Trophoblast cell (in vitro differentiated cells and primary cell): ENCODE measurements around the gene LRG1.
A peak's percentile ranks its signal among the peaks of the same experiment; 100 is the strongest.

Experiments used
- DNase-seq, 2 donors: peaks; one replicate each; pipeline ENCODE4 v3.0.0-alpha.2; 2016
- H2AFZ ChIP-seq: 2 replicates; pipeline ENCODE4 v1.6.1; 2013; ENCODE audit warnings: low read length, moderate library complexity, mild to moderate bottlenecking; ENCODE audit not compliant: insufficient read depth, poor library complexity
- H2AK5ac ChIP-seq: 2 replicates; pipeline ENCODE4 v1.6.1; 2013; ENCODE audit warnings: mild to moderate bottlenecking, low read length
- H2BK120ac ChIP-seq: 2 replicates; pipeline ENCODE4 v1.6.1; 2013; ENCODE audit warnings: low read length, mild to moderate bottlenecking, moderate library complexity; ENCODE audit not compliant: insufficient read depth, poor library complexity
- H2BK12ac ChIP-seq: 2 replicates; pipeline ENCODE4 v1.6.1; 2013; ENCODE audit warnings: mild to moderate bottlenecking, low read length, moderate library complexity
- H2BK5ac ChIP-seq: 2 replicates; pipeline ENCODE4 v1.6.1; 2013; ENCODE audit warnings: low read length, low read depth, moderate library complexity, mild to moderate bottlenecking; ENCODE audit not compliant: poor library complexity
- H3K14ac ChIP-seq: 2 replicates; pipeline ENCODE4 v1.6.1; 2013; ENCODE audit warnings: mild to moderate bottlenecking, low read length
- H3K18ac ChIP-seq: 2 replicates; pipeline ENCODE4 v1.6.1; 2013; ENCODE audit warnings: mild to moderate bottlenecking, low read length
- H3K23ac ChIP-seq: 2 replicates; pipeline ENCODE4 v1.6.1; 2013; ENCODE audit warnings: low read length
- H3K27ac ChIP-seq: 2 replicates; pipeline ENCODE4 v1.5.1; 2013; ENCODE audit warnings: low read depth, mild to moderate bottlenecking, inconsistent platforms, low read length, moderate library complexity
- H3K27me3 ChIP-seq: 2 replicates; pipeline ENCODE4 v1.6.1; 2013; ENCODE audit warnings: inconsistent platforms, mild to moderate bottlenecking, low read length, moderate library complexity; ENCODE audit not compliant: insufficient read depth
- H3K36me3 ChIP-seq, 2 experiments: 1 replicate in 1 of 2; 2 replicates in 1 of 2; pipeline ENCODE4 v1.6.1; 2013; ENCODE audit warnings: low read length in 2 of 2, mild to moderate bottlenecking in 2 of 2, moderate library complexity in 1 of 2; ENCODE audit not compliant: insufficient read depth in 2 of 2, control insufficient read depth in 1 of 2
- H3K4ac ChIP-seq: 2 replicates; pipeline ENCODE4 v1.6.1; 2013; ENCODE audit warnings: low read depth, mild to moderate bottlenecking, low read length, moderate library complexity
- H3K4me1 ChIP-seq, 2 experiments: 1 replicate in 1 of 2; 2 replicates in 1 of 2; pipeline ENCODE4 v1.6.1; 2013; ENCODE audit warnings: low read length in 2 of 2, mild to moderate bottlenecking in 2 of 2, moderate library complexity in 1 of 2; ENCODE audit not compliant: insufficient read depth in 2 of 2, control insufficient read depth in 1 of 2
- H3K4me2 ChIP-seq: 2 replicates; pipeline ENCODE4 v1.6.1; 2013; ENCODE audit warnings: inconsistent platforms, mild to moderate bottlenecking, low read length, moderate library complexity
- H3K4me3 ChIP-seq: 2 replicates; pipeline ENCODE4 v1.5.1; 2013; ENCODE audit warnings: mild to moderate bottlenecking, low read depth, low read length, inconsistent platforms
- H3K79me1 ChIP-seq: one replicate; pipeline ENCODE4 v1.6.1; 2013; ENCODE audit warnings: low read length
- H3K79me2 ChIP-seq: 2 replicates; pipeline ENCODE4 v1.6.1; 2013; ENCODE audit warnings: low read length, mild to moderate bottlenecking; ENCODE audit not compliant: control insufficient read depth, insufficient read depth, poor library complexity
- H3K9ac ChIP-seq: 2 replicates; pipeline ENCODE4 v1.6.1; 2013; ENCODE audit warnings: mild to moderate bottlenecking, low read length
- H3K9me3 ChIP-seq: 2 replicates; pipeline ENCODE4 v1.6.1; 2013; ENCODE audit warnings: low read depth, mild to moderate bottlenecking, control low read depth, inconsistent platforms, low read length; ENCODE audit not compliant: insufficient read depth
- H4K12ac ChIP-seq: 2 replicates; pipeline ENCODE4 v1.6.1; 2013; ENCODE audit warnings: low read depth, mild to moderate bottlenecking, low read length, moderate library complexity
- H4K8ac ChIP-seq: 2 replicates; pipeline ENCODE4 v1.6.1; 2013; ENCODE audit warnings: low read depth, mild to moderate bottlenecking, low read length, moderate library complexity
- H4K91ac ChIP-seq: one replicate; pipeline ENCODE4 v1.6.1; 2013; ENCODE audit warnings: low read depth, mild to moderate bottlenecking, low read length, moderate library complexity
- WGBS: extraction: QIAGEN DNeasy Blood & Tissue Kit; methylation state at CpG from one replicate; pipeline ENCODE4 v1.1.7; 2013; ENCODE audit warnings: missing lambda C conversion rate; ENCODE audit not compliant: insufficient read length, insufficient coverage; ENCODE audit errors: extremely low coverage; 5-methylcytosine and 5-hydroxymethylcytosine counted together

The LRG1 gene

GRCh38 chr19:4580021-4580901 is 40.4 kb upstream of the LRG1 start:
- H2BK120ac ChIP-seq: no peak overlapping the region
- H2BK12ac ChIP-seq: no peak overlapping the region
- no peaks in the 10 kb centered on the region for H3K9me3 ChIP-seq
- no peak for DNase-seq
- H2BK5ac ChIP-seq: no peak overlapping the region
- H3K79me2 ChIP-seq: no peaks in the 10 kb centered on the region
- no peak overlapping the region for H3K9ac ChIP-seq
- no peak overlapping the region for H2AFZ ChIP-seq
- H3K4me1 ChIP-seq: peaks cover 11 to 12% of the 10 kb centered on the region in 2 experiments
- no peak overlapping the region for H2AK5ac ChIP-seq
- H3K27ac ChIP-seq: no peak overlapping the region
- H3K4ac ChIP-seq: no peak overlapping the region
- H4K91ac ChIP-seq: no peak overlapping the region
- no peaks in the 10 kb centered on the region for H3K36me3 ChIP-seq
- H3K14ac ChIP-seq: no peak overlapping the region
- no peak overlapping the region for H4K12ac ChIP-seq
- H4K8ac ChIP-seq: no peak overlapping the region
- peak overlapping the region; percentile 14 for H3K4me2 ChIP-seq
- peaks cover 6% of the 10 kb centered on the region for H3K79me1 ChIP-seq
- no CpG with 5 or more reads among the region's 50 CpGs for WGBS
- no peak overlapping the region for H3K23ac ChIP-seq
- peaks cover 36% of the 10 kb centered on the region for H3K27me3 ChIP-seq
- H3K18ac ChIP-seq: no peak overlapping the region
- no peak overlapping the region for H3K4me3 ChIP-seq

GRCh38 chr19:4579389-4579788 is 39.6 kb upstream of the LRG1 start:
- Histone ChIP-seq H3K9ac (no peak overlapping the region), H4K12ac (no peak overlapping the region), H3K4me1 (peaks cover 13% of the 10 kb centered on the region in 2 experiments), H3K23ac (no peak overlapping the region), H3K14ac (no peak overlapping the region), H2AK5ac (no peak overlapping the region), H2AFZ (no peak overlapping the region), H2BK5ac (no peak overlapping the region), H3K27me3 (peaks cover 29% of the 10 kb centered on the region), H3K36me3 (no peaks in the 10 kb centered on the region), H3K79me1 (peaks cover 9% of the 10 kb centered on the region), H3K4me3 (no peak overlapping the region), H3K4me2 (no peak overlapping the region), H2BK120ac (no peak overlapping the region), H2BK12ac (no peak overlapping the region), H4K91ac (no peak overlapping the region), H3K79me2 (no peaks in the 10 kb centered on the region), H3K27ac (no peak overlapping the region), H3K18ac (no peak overlapping the region), H4K8ac (no peak overlapping the region), H3K9me3 (no peaks in the 10 kb centered on the region), H3K4ac (no peak overlapping the region)
- no peak for DNase-seq
- WGBS: no CpG with 5 or more reads among the region's 8 CpGs

GRCh38 chr19:4578552-4579248 is 38.9 kb upstream of the LRG1 start:
- H3K18ac ChIP-seq: no peak overlapping the region
- no peak overlapping the region for H2BK120ac ChIP-seq
- H3K4me3 ChIP-seq: no peak overlapping the region
- H3K23ac ChIP-seq: no peak overlapping the region
- H2AK5ac ChIP-seq: no peak overlapping the region
- peaks cover 9 to 11% of the 10 kb centered on the region in 2 experiments for H3K4me1 ChIP-seq
- peaks cover 27% of the 10 kb centered on the region for H3K27me3 ChIP-seq
- no peak overlapping the region for H2AFZ ChIP-seq
- no peaks in the 10 kb centered on the region for H3K36me3 ChIP-seq
- no CpG with 5 or more reads among the region's 11 CpGs for WGBS
- no peak overlapping the region for H3K9ac ChIP-seq
- peak in 1 of 2 donors; percentile 38 for DNase-seq
- H4K91ac ChIP-seq: no peak overlapping the region
- no peak overlapping the region for H3K27ac ChIP-seq
- no peaks in the 10 kb centered on the region for H3K9me3 ChIP-seq
- no peak overlapping the region for H4K12ac ChIP-seq
- H4K8ac ChIP-seq: no peak overlapping the region
- no peaks in the 10 kb centered on the region for H3K79me2 ChIP-seq
- H3K79me1 ChIP-seq: peaks cover 9% of the 10 kb centered on the region
- no peak overlapping the region for H2BK5ac ChIP-seq
- H2BK12ac ChIP-seq: no peak overlapping the region
- no peak overlapping the region for H3K4ac ChIP-seq
- H3K14ac ChIP-seq: no peak overlapping the region
- H3K4me2 ChIP-seq: no peak overlapping the region

- Histone ChIP-seq H4K12ac (peak overlapping the region; percentile 19), H3K79me1 (peaks cover 9% of the 10 kb centered on the region), H3K36me3 (no peaks in the 10 kb centered on the region), H3K4me1 (peaks cover 9 to 11% of the 10 kb centered on the region in 2 experiments), H4K91ac (peak overlapping the region; percentile 23), H2BK5ac (no peak overlapping the region), H2AFZ (peak overlapping the region; percentile 19), H4K8ac (peak overlapping the region; percentile 94), H2BK120ac (no peak overlapping the region), H3K9me3 (no peaks in the 10 kb centered on the region), H2AK5ac (peak overlapping the region; percentile 38), H3K4me2 (no peak overlapping the region), H3K4me3 (no peak overlapping the region), H3K79me2 (no peaks in the 10 kb centered on the region), H3K23ac (no peak overlapping the region), H3K27ac (no peak overlapping the region), H3K27me3 (peaks cover 26% of the 10 kb centered on the region), H3K18ac (peak overlapping the region; percentile 7), H2BK12ac (peak overlapping the region; percentile 19), H3K9ac (no peak overlapping the region), H3K4ac (no peak overlapping the region), H3K14ac (peak overlapping the region; percentile 11)
- WGBS: no CpG with 5 or more reads among the region's 5 CpGs
- no peak for DNase-seq
Observed at GRCh38 chr19:4577020-4577782, 37.4 kb upstream of the LRG1 start.
